Esophagus muscularis mucosa (tissue), 4 donors: ENCODE results near the gene CMPK1. TPM values are rescaled to one million over a fixed set of nuclear protein-coding genes. Genes with fewer than 3 reads are reported as not detected.

ENCODE experiments used
- DNase-seq: peaks from one replicate; pipeline ENCODE4 v3.0.0-alpha.2; 2017; ENCODE audit errors: extremely low spot score
- H3K27ac ChIP-seq, 4 donors: fragments of 200-600 bp; sonication (generic); replicated peaks in 1 of 4; 1 replicate in 3 of 4; 2 replicates in 1 of 4; pipeline ENCODE4 v1.5.1; 2016 to 2019; ENCODE audit warnings: mild to moderate bottlenecking in 1 of 4
- H3K27me3 ChIP-seq, 4 donors: fragments of 200-600 bp; sonication (generic); one replicate each; pipeline versions ENCODE4 v1.5.1 to v1.6.0; 2016 to 2019
- H3K36me3 ChIP-seq, 4 donors: fragments of 200-600 bp; sonication (generic); one replicate each; pipeline ENCODE4 v1.5.1; 2016 to 2019
- H3K4me1 ChIP-seq, 4 donors: fragments of 200-600 bp; sonication (generic); one replicate each; pipeline ENCODE4 v1.5.1; 2016 to 2019
- H3K4me3 ChIP-seq, 4 donors: fragments of 200-600 bp; sonication (generic); 1 replicate in 2 of 4; 2 replicates in 2 of 4; pipeline ENCODE4 v1.5.1; 2016 to 2019; ENCODE audit warnings: mild to moderate bottlenecking in 4 of 4, moderate library complexity in 1 of 4
- H3K9me3 ChIP-seq, 4 donors: fragments of 200-600 bp; sonication (generic); 1 replicate in 3 of 4; 2 replicates in 1 of 4; pipeline ENCODE4 v1.5.1; 2016 to 2019
- EP300 ChIP-seq: sonication (generic); formaldehyde crosslinking; IDR thresholded peaks from one replicate; pipeline ENCODE4 v1.6.1; 2017; ENCODE audit warnings: antibody characterized with exemption
- POLR2A ChIP-seq: fragments of 450-650 bp; IDR thresholded peaks from one replicate; pipeline ENCODE4 v1.6.1; 2017; ENCODE audit warnings: antibody characterized with exemption, moderate library complexity, mild to moderate bottlenecking, low read depth
- POLR2AphosphoS5 ChIP-seq, 2 donors: sonication (generic); formaldehyde crosslinking; IDR thresholded peaks; one replicate each; pipeline ENCODE4 v1.6.1; 2017; ENCODE audit warnings: antibody characterized with exemption in 2 of 2
- WGBS: methylation state at CpG from one replicate; pipeline ENCODE4 v1.1.5; 2018; 5-methylcytosine and 5-hydroxymethylcytosine counted together
- intact Hi-C: fragments of 100-400 bp; cut with DNase I; formaldehyde crosslinking; loops from one replicate; pipeline ENCODE4 v1.15.1; 2023
- total RNA-seq, 4 donors: library from RNA; depleted of rRNA; stranded (reverse); fragments of >200 nt; gene quantifications; one replicate each; pipeline versions ENCODE4 v1.1.0 to v1.2.1, GENCODE V29; 2016
- TF ChIP-seq, protein P1 (sequence below), 3 experiments: fragments of 200-600 bp in 2 of 3; fragments of 450-650 bp in 1 of 3; sonication (generic) in 2 of 3; IDR thresholded peaks; one replicate each; pipeline ENCODE4 v1.5.1; 2017 to 2019; ENCODE audit warnings: antibody characterized with exemption in 3 of 3, mild to moderate bottlenecking in 2 of 3, moderate library complexity in 1 of 3

CMPK1 gene
- total RNA-seq, 4 donors from 2014 or later = 94.6 to 167 (median 121) TPM

DNA sequence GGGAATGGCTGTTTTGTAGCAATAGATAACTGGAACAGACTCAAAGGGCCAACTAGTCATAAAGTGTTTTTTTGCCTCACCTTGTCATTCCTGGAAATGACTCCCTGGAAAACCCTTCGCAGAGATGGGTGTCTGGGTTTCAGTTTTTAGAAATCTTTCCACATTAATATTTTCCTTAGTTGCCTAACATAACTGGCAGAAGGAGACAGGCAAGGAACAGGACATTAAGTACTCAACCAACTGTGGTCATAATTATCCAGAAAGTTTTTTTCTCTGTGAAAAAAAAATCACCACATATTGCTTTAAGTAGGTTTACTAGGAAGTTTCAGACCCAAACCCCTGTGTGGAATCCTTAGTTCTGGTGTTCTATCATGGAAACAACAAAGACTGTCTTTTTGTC is 3.4 kb upstream of the CMPK1 start:
- Histone ChIP-seq H3K36me3 (no peaks in the 10 kb centered on the region), H3K27me3 (no peaks in the 10 kb centered on the region), H3K4me3 (no peak overlapping the region), H3K4me1 (peaks cover 18 to 23% (median 21%) of the 10 kb centered on the region in 4 donors), H3K27ac (peak overlapping the region in 1 of 4 donors; percentile 11), H3K9me3 (no peaks in the 10 kb centered on the region)
- whole genome bisulfite sequencing = 100% methylated on average over 1 of the region's 1 CpG
- intact Hi-C loops = no loop called here
- no peak for DNase-seq
- TF ChIP-seq POLR2A (no peak), POLR2AphosphoS5 (IDR thresholded peaks at IDR 0.05) (no peak), EP300 (no peak)
- TF ChIP-seq, protein P1, sequence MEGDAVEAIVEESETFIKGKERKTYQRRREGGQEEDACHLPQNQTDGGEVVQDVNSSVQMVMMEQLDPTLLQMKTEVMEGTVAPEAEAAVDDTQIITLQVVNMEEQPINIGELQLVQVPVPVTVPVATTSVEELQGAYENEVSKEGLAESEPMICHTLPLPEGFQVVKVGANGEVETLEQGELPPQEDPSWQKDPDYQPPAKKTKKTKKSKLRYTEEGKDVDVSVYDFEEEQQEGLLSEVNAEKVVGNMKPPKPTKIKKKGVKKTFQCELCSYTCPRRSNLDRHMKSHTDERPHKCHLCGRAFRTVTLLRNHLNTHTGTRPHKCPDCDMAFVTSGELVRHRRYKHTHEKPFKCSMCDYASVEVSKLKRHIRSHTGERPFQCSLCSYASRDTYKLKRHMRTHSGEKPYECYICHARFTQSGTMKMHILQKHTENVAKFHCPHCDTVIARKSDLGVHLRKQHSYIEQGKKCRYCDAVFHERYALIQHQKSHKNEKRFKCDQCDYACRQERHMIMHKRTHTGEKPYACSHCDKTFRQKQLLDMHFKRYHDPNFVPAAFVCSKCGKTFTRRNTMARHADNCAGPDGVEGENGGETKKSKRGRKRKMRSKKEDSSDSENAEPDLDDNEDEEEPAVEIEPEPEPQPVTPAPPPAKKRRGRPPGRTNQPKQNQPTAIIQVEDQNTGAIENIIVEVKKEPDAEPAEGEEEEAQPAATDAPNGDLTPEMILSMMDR (IDR thresholded peaks at IDR 0.05) = no peak

DNA sequence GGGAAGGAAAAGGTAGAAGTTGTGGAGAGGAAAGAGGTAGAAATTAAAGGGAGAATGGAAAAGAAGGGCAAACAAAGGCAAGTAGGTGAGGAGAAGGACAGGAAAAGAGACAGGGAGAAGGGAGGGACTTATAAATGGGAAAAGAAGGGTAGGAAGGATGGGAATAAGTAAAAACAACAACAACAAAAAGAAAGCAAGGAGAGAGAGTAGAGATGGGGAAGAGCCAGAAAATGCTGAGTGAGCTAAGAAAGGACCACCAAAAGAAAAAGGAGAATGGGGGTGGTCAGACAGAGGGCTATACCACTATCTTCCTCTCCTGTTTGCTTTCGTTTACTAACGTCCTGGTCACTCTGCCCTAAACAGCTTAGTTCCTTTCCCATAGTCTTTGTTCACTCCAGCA is 1.7 kb upstream of the CMPK1 start:
- no peaks in the 10 kb centered on the region for H3K36me3 ChIP-seq
- no peaks in the 10 kb centered on the region for H3K9me3 ChIP-seq
- TF ChIP-seq, protein P1 (IDR thresholded peaks at IDR 0.05) = no peak
- TF ChIP-seq POLR2AphosphoS5 (IDR thresholded peaks at IDR 0.05) (no peak), EP300 (no peak)
- peaks cover 24 to 39% (median 37%) of the 10 kb centered on the region in 4 donors for H3K4me1 ChIP-seq
- H3K4me3 ChIP-seq = no peak overlapping the region
- intact Hi-C loops = loop anchor here (2.0 kb wide), 1 partner anchor 15 kb away; no protein-coding TSS in a partner anchor
- no peak for DNase-seq
- peak overlapping the region; percentile 99 for H3K27ac ChIP-seq
- 86% methylated on average over 2 of the region's 2 CpGs for WGBS
- H3K27me3 ChIP-seq = no peaks in the 10 kb centered on the region

DNA sequence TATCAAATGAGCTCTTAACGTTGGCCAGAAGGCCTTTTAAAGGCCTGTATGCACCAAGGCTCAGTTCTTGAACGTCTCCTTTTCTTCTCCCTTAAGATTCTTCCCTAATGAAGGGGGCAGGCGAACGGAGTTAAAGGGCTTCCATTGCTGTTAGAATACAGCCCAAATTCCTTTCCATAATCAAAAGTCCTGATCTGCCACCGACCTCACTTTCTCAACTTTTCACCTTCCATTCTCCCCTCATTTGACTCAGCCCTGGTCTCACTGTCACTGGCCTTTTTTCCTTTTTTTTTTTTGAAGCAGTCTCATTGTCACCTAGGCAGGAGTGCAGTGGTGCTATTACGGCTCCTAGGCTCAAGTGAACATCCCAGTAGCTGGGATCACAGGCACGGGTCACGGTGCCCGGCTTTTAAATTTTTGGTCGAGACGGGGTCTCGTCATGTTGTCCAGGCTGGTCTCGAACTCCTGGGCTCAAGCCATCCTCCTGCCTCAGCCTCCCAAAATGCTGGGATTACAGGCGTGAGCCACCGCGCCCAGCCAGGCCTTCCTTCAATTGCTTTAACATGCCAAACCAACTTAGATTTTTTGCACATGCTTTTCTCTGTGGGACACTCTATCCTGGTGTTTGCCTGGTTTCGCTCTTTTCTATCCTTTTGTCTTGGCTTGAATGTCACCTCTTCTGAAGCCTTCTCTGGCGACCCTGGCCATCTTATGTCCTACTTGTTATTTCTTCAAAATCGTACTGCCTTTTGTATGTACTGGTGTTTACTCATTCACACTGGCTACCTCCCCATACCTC is 612 bp upstream of the CMPK1 start:
- intact Hi-C loops = loop anchor here (2.0 kb wide), 1 partner anchor 16 kb away; no protein-coding TSS in a partner anchor
- DNase-seq = no peak
- Histone ChIP-seq H3K36me3 (no peaks in the 10 kb centered on the region), H3K27me3 (no peaks in the 10 kb centered on the region), H3K4me1 (peaks cover 24 to 46% (median 43%) of the 10 kb centered on the region in 4 donors), H3K27ac (peak overlapping the region; percentile 99), H3K4me3 (peak overlapping the region; percentile 92 to 98 (median 96)), H3K9me3 (no peaks in the 10 kb centered on the region)
- no peak for TF ChIP-seq EP300
- TF ChIP-seq, protein P1 (IDR thresholded peaks at IDR 0.05) = no peak
- no peak for TF ChIP-seq POLR2A
- no peak for TF ChIP-seq POLR2AphosphoS5 (IDR thresholded peaks at IDR 0.05)
- WGBS = 53% methylated on average over 18 of the region's 19 CpGs

DNA sequence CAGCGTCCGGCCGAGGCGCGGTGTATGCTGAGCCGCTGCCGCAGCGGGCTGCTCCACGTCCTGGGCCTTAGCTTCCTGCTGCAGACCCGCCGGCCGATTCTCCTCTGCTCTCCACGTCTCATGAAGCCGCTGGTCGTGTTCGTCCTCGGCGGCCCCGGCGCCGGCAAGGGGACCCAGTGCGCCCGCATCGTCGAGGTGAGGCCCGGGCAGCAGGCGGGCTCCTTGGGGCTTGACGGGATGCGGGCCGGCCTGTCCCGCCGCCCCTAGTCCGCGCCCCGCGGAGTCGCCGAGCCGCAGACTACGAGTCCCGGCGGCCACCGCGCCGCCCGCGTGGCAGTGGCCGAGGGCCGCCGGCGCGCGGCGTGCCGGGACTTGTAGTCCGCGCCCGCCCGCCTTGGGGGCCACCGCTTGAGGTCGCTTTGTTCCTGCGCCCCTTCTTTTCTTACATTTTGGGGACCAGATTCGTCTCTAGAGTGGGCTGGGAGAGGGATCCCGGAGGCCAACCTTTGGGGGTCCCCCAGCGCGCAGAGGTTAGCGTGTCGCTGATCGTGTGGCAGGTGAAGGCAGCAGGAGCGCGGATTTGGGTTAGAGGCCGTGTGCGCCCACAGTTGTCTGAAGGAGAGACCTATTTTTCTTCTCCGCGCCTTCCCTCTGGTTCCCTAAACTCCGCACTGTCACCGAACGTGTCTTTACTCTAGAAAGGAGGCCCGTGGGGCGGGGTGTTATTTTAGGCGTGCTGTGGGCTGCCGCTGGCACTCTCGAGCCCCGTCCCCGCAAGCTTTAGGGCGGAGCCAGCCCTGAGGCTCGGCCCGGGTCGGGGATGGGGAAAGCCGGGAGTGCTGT is 553 bp downstream of the CMPK1 start:
- DNase-seq = peak; percentile 95
- H3K4me3 ChIP-seq = peak overlapping the region; percentile 92 to 98 (median 96)
- intact Hi-C loops = loop anchor here (2.0 kb wide), 1 partner anchor 17 kb away; no protein-coding TSS in a partner anchor
- no peaks in the 10 kb centered on the region for H3K9me3 ChIP-seq
- WGBS = 0% methylated on average over 16 of the region's 90 CpGs
- peaks cover 24 to 57% (median 54%) of the 10 kb centered on the region in 4 donors for H3K4me1 ChIP-seq
- no peaks in the 10 kb centered on the region for H3K36me3 ChIP-seq
- no peaks in the 10 kb centered on the region for H3K27me3 ChIP-seq
- peak overlapping the region; percentile 99 for H3K27ac ChIP-seq
- TF ChIP-seq EP300 = no peak
- TF ChIP-seq POLR2A = no peak
- TF ChIP-seq POLR2AphosphoS5 (IDR thresholded peaks at IDR 0.05) = peak; percentile 18 to 48
- TF ChIP-seq, protein P1 (IDR thresholded peaks at IDR 0.05) = peak; percentile 28 to 33 (median 32)
